Stimulated activated CD8-positive, alpha-beta memory T cell treated with anti-CD3 and anti-CD28 coated beads, Interleukin-15, amount 100 ng/mL, for 4 hours (primary cell): ENCODE results near the gene TBC1D2B.
A peak's percentile ranks its signal among the peaks of the same experiment; 100 is the strongest.
"Not testable (repeated sequence)": the region's sequence is repeated elsewhere in the genome, so short reads cannot be mapped to it uniquely, and the experiment has no call there.

Source experiments
- DNase-seq, 2 donors: peaks; one replicate each; pipeline ENCODE4 v3.0.0-alpha.2; 2020; ENCODE audit warnings: low read depth in 2 of 2

The TBC1D2B gene

GRCh38 chr15:78003539-78004008 lies 73.9 kb downstream of the TBC1D2B start:
- DNase-seq, result no peak

- no peak for DNase-seq
These were observed 74.5 kb downstream of the TBC1D2B start for GRCh38 chr15:78002996-78003395.

- DNase-seq, result no peak
These were observed 75.9 kb downstream of the TBC1D2B start for GRCh38 chr15:78001656-78002055.

GRCh38 chr15:78000927-78001249 lies 76.6 kb downstream of the TBC1D2B start:
- no peak for DNase-seq

- DNase-seq, result peak; percentile 40 to 55
These were observed 77.2 kb downstream of the TBC1D2B start for GRCh38 chr15:78000091-78000926.

GRCh38 chr15:77999486-77999885 lies 78.0 kb downstream of the TBC1D2B start:
- DNase-seq, result no peak

GRCh38 chr15:77998592-77998991 lies 78.9 kb downstream of the TBC1D2B start:
- DNase-seq, result no peak

- not testable (repeated sequence) for DNase-seq
These were observed 79.6 kb downstream of the TBC1D2B start for GRCh38 chr15:77997761-77998554.

GRCh38 chr15:77997221-77997620 lies 80.3 kb downstream of the TBC1D2B start:
- DNase-seq, result not testable (repeated sequence)

GRCh38 chr15:77996713-77997171 lies 80.8 kb downstream of the TBC1D2B start:
- not testable (repeated sequence) for DNase-seq

GRCh38 chr15:77996226-77996625 lies 81.3 kb downstream of the TBC1D2B start:
- DNase-seq, result not testable (repeated sequence)

- DNase-seq, result not testable (repeated sequence)
These were observed 82.0 kb downstream of the TBC1D2B start for GRCh38 chr15:77995537-77995918.

GRCh38 chr15:77994893-77995536 lies 82.5 kb downstream of the TBC1D2B start:
- DNase-seq, result not testable (repeated sequence)

GRCh38 chr15:77993970-77994693 lies 83.4 kb downstream of the TBC1D2B start:
- peak in 1 of 2 donors; percentile 7 for DNase-seq

GRCh38 chr15:77993374-77993911 lies 84.1 kb downstream of the TBC1D2B start:
- no peak for DNase-seq

- no peak for DNase-seq
These were observed 84.9 kb downstream of the TBC1D2B start for GRCh38 chr15:77992356-77993222.

- not testable (repeated sequence) for DNase-seq
These were observed 85.8 kb downstream of the TBC1D2B start for GRCh38 chr15:77991658-77992201.

GRCh38 chr15:77991029-77991406 lies 86.5 kb downstream of the TBC1D2B start:
- no peak for DNase-seq

- DNase-seq, result no peak
These were observed 88.0 kb downstream of the TBC1D2B start for GRCh38 chr15:77989296-77990143.
